Measurements from ENCODE around the gene FRS2. TPM values are rescaled to one million over a fixed set of nuclear protein-coding genes. Genes with fewer than 3 reads are reported as not detected.

The FRS2 gene
- total and polyA plus RNA-seq, 2 of the 4 experiments (the other 2 are of a cell fraction), result 12.4 to 58.3 TPM

DNA sequence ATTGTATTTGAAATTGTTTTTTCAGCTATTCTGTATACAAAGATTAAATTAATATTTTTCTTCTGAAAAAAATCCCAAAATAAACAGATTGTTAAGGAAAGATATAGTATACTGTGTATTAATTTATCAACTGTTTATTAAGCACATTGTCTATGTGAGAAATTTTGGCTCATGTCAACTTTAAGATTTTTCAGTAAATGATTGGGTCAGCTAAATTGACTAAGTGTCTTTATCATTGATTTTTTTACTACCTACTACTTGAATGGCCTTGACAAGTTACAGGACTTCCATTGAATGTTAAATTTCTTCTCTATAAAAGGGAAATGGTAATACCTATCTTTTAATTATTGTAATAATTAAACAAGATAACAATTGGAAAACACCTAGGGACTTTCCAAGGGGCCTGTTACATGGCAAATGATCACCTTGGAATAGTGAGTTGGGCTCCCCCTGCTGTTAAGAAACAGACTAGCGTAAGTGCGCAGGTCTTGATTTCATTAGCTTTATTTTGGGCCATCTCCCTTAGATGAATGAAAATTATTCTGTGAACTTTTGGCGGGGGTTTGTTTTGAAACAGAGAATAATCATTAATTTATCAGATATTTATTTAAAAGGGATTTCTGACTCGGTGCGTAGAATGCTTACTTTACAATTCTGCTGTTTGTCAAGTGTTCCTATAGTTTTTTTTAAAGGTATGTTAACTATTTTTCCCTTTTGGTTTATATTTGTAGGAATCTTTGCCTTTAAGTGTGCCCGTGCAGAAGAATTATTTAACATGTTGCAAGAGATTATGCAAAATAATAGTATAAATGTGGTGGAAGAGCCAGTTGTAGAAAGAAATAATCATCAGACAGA, 100.6 kb downstream of the FRS2 start:
- no peaks in the 10 kb centered on the region for H3K27me3 ChIP-seq (ENCODE audit: control insufficient read depth, insufficient read depth, low read length)
- no peak overlapping the region for H4K8ac ChIP-seq (ENCODE audit: low read depth in 2 of 2, low read length in 2 of 2)
- BruUV-seq (replicated peaks), result no TSS peak
- intact Hi-C loops (cut with micrococcal nuclease) (loop anchor here (1.0 to 10.0 kb wide), 4 partner anchors 100 to 416 kb away; partner anchors contain the start of gene FRS2), dilution Hi-C loops (cut with HindIII; ENCODE audit: low sequenced_read_pairs, unreplicated experiment) (no loop called here), in situ Hi-C loops (cut with MboI; ENCODE audit: low sequenced_read_pairs) (loop anchor here (5.0 to 10.0 kb wide), 2 partner anchors 96 to 183 kb away; partner anchors contain the start of gene FRS2)
- ChIA-PET CTCF (interaction anchor here (0.5 to 2.0 kb wide), 15 partner anchors 8 to 183 kb away, joined by 3 to 8 read pairs (median 4); partner anchors contain the start of genes CCT2 and FRS2), POLR2A (ENCODE audit: unreplicated experiment) (interaction anchor here (0.6 kb wide), 1 partner anchor 52 kb away, joined by 5 read pairs; no protein-coding TSS in a partner anchor)
- H3K9ac ChIP-seq (ENCODE audit: low read depth, low read length), result no peak overlapping the region
- H2BK120ac ChIP-seq (ENCODE audit: low read depth, low read length), result no peak overlapping the region
- DNase-seq, result peak; percentile 69
- H3K4me2 ChIP-seq (ENCODE audit: low read depth, low read length), result no peak overlapping the region
- no peak overlapping the region for H2BK20ac ChIP-seq (ENCODE audit: low read depth, low read length)
- H3K79me1 ChIP-seq (ENCODE audit: low read depth in 1 of 2, low read length in 2 of 2), result peaks cover 26 to 42% of the 10 kb centered on the region in 2 experiments
- no peak overlapping the region for H2AK9ac ChIP-seq (replicated peaks; ENCODE audit: low read depth, low read length, poor library complexity)
- TF ChIP-seq CEBPB (IDR thresholded peaks at IDR 0.05; ENCODE audit: low read depth, low read length) (no peak), RFX5 (IDR thresholded peaks at IDR 0.05; ENCODE audit: low read depth, low read length) (no peak), BHLHE40 (IDR thresholded peaks at IDR 0.05; ENCODE audit: low read depth, low read length) (no peak), NFE2L2 (IDR thresholded peaks at IDR 0.05; ENCODE audit: low read depth, low read length) (no peak), MAZ (IDR thresholded peaks at IDR 0.05; ENCODE audit: borderline replicate concordance, low read depth, low read length) (no peak), MXI1 (IDR thresholded peaks at IDR 0.05; ENCODE audit: borderline replicate concordance, low read depth, low read length) (no peak), CHD1 (IDR thresholded peaks at IDR 0.05; ENCODE audit: low read depth, low read length) (no peak), RAD21 (IDR thresholded peaks at IDR 0.05; ENCODE audit: low read length) (peak; percentile 82), MAFK (IDR thresholded peaks at IDR 0.05; ENCODE audit: low read depth, low read length) (peak; percentile 59), SMC3 (IDR thresholded peaks at IDR 0.05; ENCODE audit: low read depth, low read length) (peak; percentile 93)
- TF ChIP-seq, protein P1, sequence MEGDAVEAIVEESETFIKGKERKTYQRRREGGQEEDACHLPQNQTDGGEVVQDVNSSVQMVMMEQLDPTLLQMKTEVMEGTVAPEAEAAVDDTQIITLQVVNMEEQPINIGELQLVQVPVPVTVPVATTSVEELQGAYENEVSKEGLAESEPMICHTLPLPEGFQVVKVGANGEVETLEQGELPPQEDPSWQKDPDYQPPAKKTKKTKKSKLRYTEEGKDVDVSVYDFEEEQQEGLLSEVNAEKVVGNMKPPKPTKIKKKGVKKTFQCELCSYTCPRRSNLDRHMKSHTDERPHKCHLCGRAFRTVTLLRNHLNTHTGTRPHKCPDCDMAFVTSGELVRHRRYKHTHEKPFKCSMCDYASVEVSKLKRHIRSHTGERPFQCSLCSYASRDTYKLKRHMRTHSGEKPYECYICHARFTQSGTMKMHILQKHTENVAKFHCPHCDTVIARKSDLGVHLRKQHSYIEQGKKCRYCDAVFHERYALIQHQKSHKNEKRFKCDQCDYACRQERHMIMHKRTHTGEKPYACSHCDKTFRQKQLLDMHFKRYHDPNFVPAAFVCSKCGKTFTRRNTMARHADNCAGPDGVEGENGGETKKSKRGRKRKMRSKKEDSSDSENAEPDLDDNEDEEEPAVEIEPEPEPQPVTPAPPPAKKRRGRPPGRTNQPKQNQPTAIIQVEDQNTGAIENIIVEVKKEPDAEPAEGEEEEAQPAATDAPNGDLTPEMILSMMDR (conservative IDR thresholded peaks at IDR 0.05; ENCODE audit: low read depth, low read length), result peak; percentile 77
- TF ChIP-seq, protein P2, sequence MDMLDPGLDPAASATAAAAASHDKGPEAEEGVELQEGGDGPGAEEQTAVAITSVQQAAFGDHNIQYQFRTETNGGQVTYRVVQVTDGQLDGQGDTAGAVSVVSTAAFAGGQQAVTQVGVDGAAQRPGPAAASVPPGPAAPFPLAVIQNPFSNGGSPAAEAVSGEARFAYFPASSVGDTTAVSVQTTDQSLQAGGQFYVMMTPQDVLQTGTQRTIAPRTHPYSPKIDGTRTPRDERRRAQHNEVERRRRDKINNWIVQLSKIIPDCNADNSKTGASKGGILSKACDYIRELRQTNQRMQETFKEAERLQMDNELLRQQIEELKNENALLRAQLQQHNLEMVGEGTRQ (IDR thresholded peaks at IDR 0.05; ENCODE audit: low read depth, low read length), result no peak
- H4K20me1 ChIP-seq (ENCODE audit: insufficient read depth, low read length), result peaks cover 3% of the 10 kb centered on the region; the same call in 1 of the 2 replicates
- H3K4me1 ChIP-seq (ENCODE audit: control insufficient read depth, insufficient read depth, low read length), result peaks cover 4% of the 10 kb centered on the region; the same call in 1 of the 2 replicates
- peak; percentile 74; the same call in 1 of the 2 replicates for ATAC-seq (ENCODE audit: low read depth)
- H3K4me3 ChIP-seq (ENCODE audit: insufficient read depth, low read depth, low read length), result no peak overlapping the region
- no peak overlapping the region for H3K18ac ChIP-seq (ENCODE audit: low read depth, low read length)
- H3K23ac ChIP-seq (ENCODE audit: low read depth, low read length), result no peak overlapping the region
- H3K14ac ChIP-seq (replicated peaks; ENCODE audit: low read depth, low read length), result no peak overlapping the region
- no peak overlapping the region for H2AK5ac ChIP-seq (ENCODE audit: low read depth, low read length)
- no peak overlapping the region for H2AFZ ChIP-seq (replicated peaks; ENCODE audit: low read length, poor library complexity)
- H3K36me3 ChIP-seq (ENCODE audit: control insufficient read depth, insufficient read depth, low read length), result peaks cover 30% of the 10 kb centered on the region
- H3K9me3 ChIP-seq (ENCODE audit: control insufficient read depth, insufficient read depth, low read length), result no peaks in the 10 kb centered on the region
- no peak overlapping the region for H2BK15ac ChIP-seq (ENCODE audit: low read depth, low read length)
- H4K5ac ChIP-seq (ENCODE audit: low read depth, low read length), result no peak overlapping the region
- H3K4ac ChIP-seq (ENCODE audit: low read depth, low read length), result no peak overlapping the region
- no peak overlapping the region for H3K27ac ChIP-seq (ENCODE audit: insufficient read depth, low read length)
- no peak overlapping the region for H4K91ac ChIP-seq (ENCODE audit: insufficient read depth, low read depth, low read length)
- H3K56ac ChIP-seq (ENCODE audit: extremely low read depth, insufficient read depth, low read length), result no peak overlapping the region
- H3K9me1 ChIP-seq (ENCODE audit: insufficient read depth, low read length), result peaks cover 2% of the 10 kb centered on the region
- WGBS, 2 experiments (ENCODE audit: extremely low coverage in 2 of 2, insufficient read length in 1 of 2), result no CpG with 5 or more reads among the region's 6 CpGs
- no peak overlapping the region for H2BK5ac ChIP-seq (ENCODE audit: low read depth, low read length, poor library complexity, severe bottlenecking)
